Esophagus (tissue), 2 donors: ENCODE results near the gene UNC45B. TPM values are rescaled to one million over a fixed set of nuclear protein-coding genes. Genes with fewer than 3 reads are reported as not detected.
A peak's percentile ranks its signal among the peaks of the same experiment; 100 is the strongest.
"Not testable (repeated sequence)": the region's sequence is repeated elsewhere in the genome, so short reads cannot be mapped to it uniquely, and the experiment has no call there.

ENCODE experiments used
- H3K27ac ChIP-seq, 2 donors: one replicate each; pipeline ENCODE4 v1.5.1; 2013; ENCODE audit warnings: low read depth in 2 of 2, mild to moderate bottlenecking in 2 of 2, inconsistent platforms in 1 of 2, low read length in 1 of 2, moderate library complexity in 1 of 2
- H3K27me3 ChIP-seq, 2 donors: one replicate each; pipeline ENCODE4 v1.6.1; 2013; ENCODE audit warnings: low read length in 2 of 2, control low read depth in 1 of 2, mild to moderate bottlenecking in 1 of 2; ENCODE audit not compliant: insufficient read depth in 2 of 2, control insufficient read depth in 1 of 2
- H3K36me3 ChIP-seq, 2 donors: one replicate each; pipeline ENCODE4 v1.6.1; 2013; ENCODE audit warnings: low read length in 1 of 2; ENCODE audit not compliant: control insufficient read depth in 2 of 2, insufficient read depth in 2 of 2
- H3K4me1 ChIP-seq, 2 donors: one replicate each; pipeline ENCODE4 v1.6.1; 2013; ENCODE audit warnings: low read length in 1 of 2; ENCODE audit not compliant: control insufficient read depth in 2 of 2, insufficient read depth in 2 of 2
- H3K4me3 ChIP-seq, 2 donors: one replicate each; pipeline ENCODE4 v1.5.1; 2013; ENCODE audit warnings: low read length in 2 of 2, mild to moderate bottlenecking in 2 of 2, low read depth in 1 of 2, moderate library complexity in 1 of 2
- H3K9me3 ChIP-seq, 2 donors: one replicate each; pipeline ENCODE4 v1.6.1; 2013; ENCODE audit warnings: mild to moderate bottlenecking in 2 of 2, low read depth in 1 of 2, low read length in 1 of 2, moderate library complexity in 1 of 2; ENCODE audit not compliant: control insufficient read depth in 2 of 2, insufficient read depth in 1 of 2
- WGBS, 2 donors: extraction: QIAGEN DNeasy Blood & Tissue Kit; methylation state at CpG; one replicate each; pipeline ENCODE4 v1.1.7; 2013; 5-methylcytosine and 5-hydroxymethylcytosine counted together
- polyA plus RNA-seq, 2 donors: library from polyadenylated mRNA; stranded (reverse); fragments of 200-250 nt; gene quantifications; one replicate each; pipeline ENCODE4 v1.2.3, GENCODE V29; 2013
- donor health status: healthy with polysubstance abuse.
- donor health status: Bipolar disorder and iron deficiency.

UNC45B gene
- polyA plus RNA-seq, 2 donors, result 0.01 to 0.02 TPM

GRCh38 chr17:35135322-35135721 lies 12.3 kb upstream of the UNC45B start:
- peaks cover 31 to 60% of the 10 kb centered on the region in 2 donors for H3K36me3 ChIP-seq

GRCh38 chr17:35138218-35138617 lies 9.4 kb upstream of the UNC45B start:
- WGBS, 2 donors, result 94 to 95% methylated on average over 6 of the region's 6 CpGs
- peaks cover 27 to 40% of the 10 kb centered on the region in 2 donors for H3K36me3 ChIP-seq
- no peak overlapping the region for H3K4me3 ChIP-seq
- no peaks in the 10 kb centered on the region for H3K27me3 ChIP-seq
- H3K27ac ChIP-seq, result no peak overlapping the region
- peaks cover 0 to 2% of the 10 kb centered on the region in 2 donors for H3K4me1 ChIP-seq
- no peaks in the 10 kb centered on the region for H3K9me3 ChIP-seq

More at GRCh38 chr17:35135322-35135721, 12.3 kb upstream of the UNC45B start:
- H3K4me3 ChIP-seq, result no peak overlapping the region
- H3K27me3 ChIP-seq, result no peaks in the 10 kb centered on the region
- WGBS, 2 donors, result 82 to 85% methylated on average over 6 of the region's 6 CpGs
- H3K9me3 ChIP-seq, result no peaks in the 10 kb centered on the region
- H3K4me1 ChIP-seq, result no peaks in the 10 kb centered on the region
- no peak overlapping the region for H3K27ac ChIP-seq

GRCh38 chr17:35141681-35142466 lies 5.7 kb upstream of the UNC45B start, which contains the start of gene NLE1:
TSS of gene NLE1 (minus strand) at chr17:35142303. CDS start at chr17:35142275, 28 bp downstream.
- 0 to 1% methylated on average over 64 to 65 of the region's 65 CpGs for WGBS, 2 donors
- Histone ChIP-seq H3K4me1 (peaks cover 0 to 2% of the 10 kb centered on the region in 2 donors), H3K36me3 (peaks cover 16 to 17% of the 10 kb centered on the region in 2 donors), H3K4me3 (peak within 1 kb of the TSS; percentile 77 to 78), H3K27ac (no peak within 1 kb of the TSS), H3K27me3 (no peaks in the 10 kb centered on the region), H3K9me3 (no peaks in the 10 kb centered on the region)

DNA sequence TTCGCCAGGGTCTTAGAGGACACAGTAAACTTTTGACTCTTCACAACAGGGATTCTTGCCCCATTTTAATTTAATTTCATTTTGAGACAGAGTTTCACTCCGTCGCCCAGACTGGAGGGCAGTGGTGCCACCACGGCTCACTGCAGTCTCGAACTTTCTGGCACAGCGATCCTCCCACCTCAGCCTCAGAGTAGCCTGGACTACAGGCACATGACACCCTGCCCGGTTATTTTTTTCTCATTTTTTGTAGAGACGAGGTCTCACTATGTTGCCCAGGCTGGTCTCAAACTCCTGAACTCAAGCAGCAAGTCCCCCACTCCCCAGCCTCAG lies 5.2 kb upstream of the UNC45B start:
- H3K9me3 ChIP-seq, result no peaks in the 10 kb centered on the region
- 62 to 65% methylated on average over 8 of the region's 8 CpGs for WGBS, 2 donors
- H3K4me1 ChIP-seq, result peaks cover 0 to 2% of the 10 kb centered on the region in 2 donors
- no peak overlapping the region for H3K27ac ChIP-seq
- peaks cover 11 to 13% of the 10 kb centered on the region in 2 donors for H3K36me3 ChIP-seq
- H3K27me3 ChIP-seq, result no peaks in the 10 kb centered on the region
- peak overlapping the region in 1 of 2 donors; percentile 77 for H3K4me3 ChIP-seq

DNA sequence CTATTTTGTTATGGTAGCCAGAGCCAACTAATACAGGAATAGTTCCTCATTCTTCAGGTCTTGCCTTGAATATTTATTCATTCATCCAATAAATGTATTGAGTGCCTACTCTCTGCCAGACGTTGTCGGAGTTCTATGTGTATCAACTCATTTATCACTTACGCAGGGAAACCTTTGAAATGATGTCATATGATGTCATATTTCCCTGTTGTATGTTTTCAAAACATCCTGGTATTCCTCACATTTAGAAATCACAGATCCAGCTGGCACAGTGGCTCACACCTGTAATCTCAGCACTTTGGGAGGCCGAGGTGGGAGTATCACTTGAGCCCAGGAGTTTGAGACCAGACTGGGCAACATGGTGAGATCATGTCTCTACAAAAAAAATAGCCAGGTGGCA lies 2.8 kb upstream of the UNC45B start:
- no peaks in the 10 kb centered on the region for H3K9me3 ChIP-seq
- no peak overlapping the region for H3K4me3 ChIP-seq
- H3K27ac ChIP-seq, result no peak overlapping the region
- H3K4me1 ChIP-seq, result peaks cover 0 to 2% of the 10 kb centered on the region in 2 donors
- H3K27me3 ChIP-seq, result no peaks in the 10 kb centered on the region
- 67 to 83% methylated on average over 4 of the region's 4 CpGs for WGBS, 2 donors
- H3K36me3 ChIP-seq, result no peaks in the 10 kb centered on the region

DNA sequence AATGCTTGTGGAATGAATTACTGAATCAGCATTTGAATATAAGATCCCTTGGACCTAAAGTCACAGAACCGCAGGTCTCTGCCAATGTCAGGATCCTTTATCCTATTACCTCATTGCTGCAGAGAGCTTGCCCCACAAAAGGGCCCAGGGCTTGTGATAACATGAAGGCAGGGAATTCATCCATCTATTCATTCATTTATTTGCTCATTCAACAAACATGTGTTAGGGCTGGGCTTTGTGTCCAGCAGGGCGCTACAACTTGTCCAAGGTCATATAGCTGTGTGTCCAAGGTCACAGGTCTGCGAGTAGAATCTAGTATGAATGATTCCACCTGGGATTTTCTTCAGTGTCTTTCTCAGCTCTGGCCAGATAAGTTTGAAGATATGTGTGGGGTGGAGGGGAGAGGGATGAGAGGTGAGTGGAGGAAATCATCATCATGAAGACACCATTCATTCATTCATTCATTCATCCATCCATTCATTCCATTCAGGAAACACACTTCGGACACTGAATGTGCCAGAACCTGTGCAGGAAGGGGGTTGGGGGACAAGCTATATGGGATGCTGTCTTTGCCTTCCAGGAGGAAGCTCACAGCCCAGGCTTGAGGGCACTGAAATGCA lies 1.3 kb upstream of the UNC45B start:
- WGBS, 2 donors, result 60 to 61% methylated on average over 4 of the region's 4 CpGs
- no peak overlapping the region for H3K27ac ChIP-seq
- peaks cover 0 to 2% of the 10 kb centered on the region in 2 donors for H3K4me1 ChIP-seq
- H3K9me3 ChIP-seq, result no peaks in the 10 kb centered on the region
- no peak overlapping the region for H3K4me3 ChIP-seq
- no peaks in the 10 kb centered on the region for H3K36me3 ChIP-seq
- no peaks in the 10 kb centered on the region for H3K27me3 ChIP-seq

DNA sequence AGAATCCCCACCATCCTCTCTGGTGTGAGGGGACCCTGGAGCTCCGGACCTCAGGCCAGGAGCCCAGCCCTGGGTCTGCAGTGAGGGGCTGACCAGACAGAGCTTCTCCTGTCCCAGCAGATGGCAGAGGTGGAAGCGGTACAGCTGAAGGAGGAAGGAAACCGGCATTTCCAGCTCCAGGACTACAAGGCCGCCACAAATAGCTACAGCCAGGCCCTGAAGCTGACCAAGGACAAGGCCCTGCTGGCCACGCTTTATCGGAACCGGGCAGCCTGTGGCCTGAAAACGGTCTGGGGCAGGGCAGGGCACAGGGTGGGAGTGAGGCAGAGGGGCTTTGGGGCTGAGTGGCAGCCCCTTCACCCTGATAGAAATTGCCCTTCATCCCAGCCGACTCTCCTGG lies 527 bp downstream of the UNC45B start:
- 67 to 75% methylated on average over 9 of the region's 9 CpGs for WGBS, 2 donors
- no peak overlapping the region for H3K27ac ChIP-seq

GRCh38 chr17:35149941-35150340 lies 2.3 kb downstream of the UNC45B start:
- Histone ChIP-seq H3K27ac (no peak overlapping the region), H3K4me1 (no peaks in the 10 kb centered on the region), H3K36me3 (no peaks in the 10 kb centered on the region), H3K9me3 (no peaks in the 10 kb centered on the region), H3K4me3 (no peak overlapping the region), H3K27me3 (no peaks in the 10 kb centered on the region)
- 94 to 95% methylated on average over 11 of the region's 11 CpGs for WGBS, 2 donors

More for the DNA sequence above, 527 bp downstream of the UNC45B start:
- Histone ChIP-seq H3K9me3 (no peaks in the 10 kb centered on the region), H3K27me3 (no peaks in the 10 kb centered on the region), H3K4me3 (no peak overlapping the region), H3K36me3 (no peaks in the 10 kb centered on the region), H3K4me1 (no peaks in the 10 kb centered on the region)

DNA sequence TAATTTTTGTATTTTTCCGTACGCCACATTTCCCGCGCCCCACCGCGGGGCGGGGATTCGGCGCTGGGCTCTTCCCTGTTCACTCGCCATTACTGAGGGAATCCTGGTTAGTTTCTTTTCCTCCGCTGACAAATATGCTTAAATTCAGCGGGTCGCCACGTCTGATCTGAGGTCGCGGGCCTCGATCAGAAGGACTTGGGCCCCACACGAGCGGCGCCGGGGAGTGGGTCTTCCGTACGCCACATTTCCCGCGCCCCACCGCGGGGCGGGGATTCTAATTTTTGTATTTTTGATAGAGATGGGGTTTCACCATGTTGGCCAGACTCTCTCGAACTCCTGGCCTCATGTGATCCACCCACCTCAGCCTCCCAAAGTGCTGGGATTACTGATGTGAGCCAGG lies 3.5 kb downstream of the UNC45B start:
- not testable (repeated sequence) for H3K4me1 ChIP-seq, H3K4me3 ChIP-seq, H3K27me3 ChIP-seq, H3K36me3 ChIP-seq, H3K27ac ChIP-seq, H3K9me3 ChIP-seq
- 92 to 96% methylated on average over 29 of the region's 29 CpGs for WGBS, 2 donors
